ENCODE measurements around the gene TET2.
A peak's percentile ranks its signal among the peaks of the same experiment; 100 is the strongest.

Gene TET2

DNA sequence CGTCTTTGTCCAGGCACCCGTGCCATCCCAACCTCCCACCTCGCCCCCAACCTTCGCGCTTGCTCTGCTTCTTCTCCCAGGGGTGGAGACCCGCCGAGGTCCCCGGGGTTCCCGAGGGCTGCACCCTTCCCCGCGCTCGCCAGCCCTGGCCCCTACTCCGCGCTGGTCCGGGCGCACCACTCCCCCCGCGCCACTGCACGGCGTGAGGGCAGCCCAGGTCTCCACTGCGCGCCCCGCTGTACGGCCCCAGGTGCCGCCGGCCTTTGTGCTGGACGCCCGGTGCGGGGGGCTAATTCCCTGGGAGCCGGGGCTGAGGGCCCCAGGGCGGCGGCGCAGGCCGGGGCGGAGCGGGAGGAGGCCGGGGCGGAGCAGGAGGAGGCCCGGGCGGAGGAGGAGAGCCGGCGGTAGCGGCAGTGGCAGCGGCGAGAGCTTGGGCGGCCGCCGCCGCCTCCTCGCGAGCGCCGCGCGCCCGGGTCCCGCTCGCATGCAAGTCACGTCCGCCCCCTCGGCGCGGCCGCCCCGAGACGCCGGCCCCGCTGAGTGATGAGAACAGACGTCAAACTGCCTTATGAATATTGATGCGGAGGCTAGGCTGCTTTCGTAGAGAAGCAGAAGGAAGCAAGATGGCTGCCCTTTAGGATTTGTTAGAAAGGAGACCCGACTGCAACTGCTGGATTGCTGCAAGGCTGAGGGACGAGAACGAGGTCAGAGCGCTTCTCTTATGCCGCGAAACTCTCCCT lies at the start of gene TET2:
TET2 (plus strand) TSS at position 601 of the 740 bp plus-strand sequence. CDS start 87,067 bp downstream, outside the sequence.
- DNase-seq (ENCODE audit: low read depth in 2 of 2), result peak; percentile 60 to 63

DNA sequence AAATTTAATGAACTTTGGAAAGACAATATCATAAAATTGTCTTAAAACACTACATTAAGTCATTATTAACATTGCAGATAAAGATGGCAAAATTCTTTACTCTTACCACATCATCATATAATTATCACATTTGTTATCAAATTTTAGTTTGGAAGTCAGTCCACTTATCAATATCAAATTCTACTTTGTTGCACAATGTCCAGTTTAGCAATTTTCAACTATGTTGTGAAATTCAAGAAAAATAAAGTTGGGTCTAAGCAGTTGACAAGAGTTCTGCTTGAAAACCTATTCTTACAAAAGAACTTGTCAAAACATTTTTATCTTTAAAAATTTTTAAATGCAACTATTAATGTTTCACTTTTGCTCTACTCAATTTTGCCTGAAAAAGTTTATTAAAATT lies 44.7 kb upstream of the TET2 start:
- no peak for DNase-seq (ENCODE audit: low read depth in 2 of 2)

DNA sequence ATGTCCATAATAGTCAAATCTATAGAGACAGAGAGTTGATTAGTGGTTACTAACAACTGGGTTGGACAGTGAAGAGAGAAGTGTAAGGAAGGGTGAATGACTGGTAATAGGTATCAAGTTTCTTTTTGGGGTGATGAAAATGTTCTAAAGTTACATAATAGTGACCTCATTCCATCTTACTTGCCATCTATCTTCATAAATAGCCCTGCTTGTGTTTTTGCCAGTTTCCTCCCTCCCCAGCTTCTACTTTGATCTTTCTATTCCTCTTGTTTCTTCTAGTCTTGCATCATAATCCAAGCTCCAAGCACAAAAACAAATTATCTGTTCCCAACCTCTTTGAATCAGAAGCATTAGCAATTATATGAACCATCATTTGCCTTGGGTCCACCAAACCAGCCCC lies 40.2 kb upstream of the TET2 start:
- DNase-seq (ENCODE audit: low read depth in 2 of 2), result no peak

DNA sequence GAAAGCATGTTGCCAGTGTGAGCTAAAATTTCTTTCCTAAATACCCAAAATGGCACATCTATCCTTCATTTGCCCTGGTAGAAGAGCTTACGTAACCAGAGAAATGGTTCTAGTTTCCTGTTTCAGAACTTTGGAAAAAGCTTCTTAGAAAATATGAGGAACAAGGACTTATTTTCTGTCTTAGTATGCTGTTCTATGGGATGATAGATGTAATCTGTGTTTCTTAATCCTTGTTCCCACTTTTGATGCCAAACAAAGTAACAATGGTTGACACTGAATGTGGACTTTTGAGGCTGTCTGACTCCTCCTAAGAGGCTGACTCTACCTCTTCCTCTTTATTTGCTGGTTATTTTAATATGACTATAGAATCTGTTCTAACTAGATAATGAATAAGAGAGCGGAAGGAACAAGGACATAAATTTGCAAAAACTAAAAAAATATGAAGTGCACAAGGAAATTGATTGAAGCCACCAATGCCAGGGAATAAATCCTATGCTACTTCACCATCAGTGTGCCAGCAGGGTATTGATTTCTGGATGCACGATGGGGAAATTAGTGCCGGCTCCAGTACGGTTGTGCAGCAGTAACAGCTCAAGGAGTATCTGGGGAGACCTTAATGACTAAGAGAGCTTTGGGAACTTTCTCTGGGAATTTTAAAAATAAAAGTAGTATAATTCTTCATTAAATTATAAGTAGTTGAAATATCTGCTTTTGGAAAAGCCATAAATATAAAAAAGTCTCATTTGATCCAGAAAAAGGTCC lies 39.4 kb upstream of the TET2 start:
- no peak for DNase-seq (ENCODE audit: low read depth in 2 of 2)

DNA sequence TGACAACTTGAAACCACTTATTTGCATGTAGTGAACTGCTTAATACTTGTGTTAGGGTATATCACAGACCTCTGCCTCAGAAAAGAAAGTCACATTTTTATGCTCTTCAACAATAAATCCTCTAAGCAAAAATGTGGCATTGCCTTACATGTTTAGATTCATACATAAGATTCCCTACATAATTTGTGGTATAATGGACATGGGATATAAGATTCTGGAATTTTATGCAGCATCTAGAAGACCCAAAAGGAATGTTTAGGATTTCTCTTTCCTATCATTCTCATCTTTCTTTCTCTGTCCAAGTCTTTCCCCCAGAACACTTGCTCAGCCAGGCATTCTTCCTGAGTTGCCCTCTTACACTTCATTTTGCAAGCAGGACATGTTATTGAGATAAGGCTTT lies 37.7 kb upstream of the TET2 start:
- DNase-seq (ENCODE audit: low read depth in 2 of 2), result no peak

DNA sequence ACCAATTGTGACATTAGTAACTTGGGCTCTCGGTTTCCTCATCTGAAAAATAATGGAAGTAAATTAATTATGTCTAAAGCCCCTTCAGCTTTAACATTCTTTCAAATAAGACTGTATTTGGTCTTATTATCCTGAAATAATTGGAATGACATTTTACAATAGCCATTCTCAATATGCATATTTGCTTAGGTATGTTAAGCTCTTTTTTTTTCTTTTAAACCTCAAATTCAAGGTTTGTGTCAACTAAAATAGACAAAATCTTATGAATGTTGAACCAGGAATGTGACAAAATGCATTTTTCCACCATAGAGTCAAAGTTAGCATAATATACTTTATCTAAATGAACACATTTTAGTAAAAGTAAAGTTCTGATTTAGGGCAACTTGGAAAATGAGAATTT lies 34.4 kb upstream of the TET2 start:
- no peak for DNase-seq (ENCODE audit: low read depth in 2 of 2)

DNA sequence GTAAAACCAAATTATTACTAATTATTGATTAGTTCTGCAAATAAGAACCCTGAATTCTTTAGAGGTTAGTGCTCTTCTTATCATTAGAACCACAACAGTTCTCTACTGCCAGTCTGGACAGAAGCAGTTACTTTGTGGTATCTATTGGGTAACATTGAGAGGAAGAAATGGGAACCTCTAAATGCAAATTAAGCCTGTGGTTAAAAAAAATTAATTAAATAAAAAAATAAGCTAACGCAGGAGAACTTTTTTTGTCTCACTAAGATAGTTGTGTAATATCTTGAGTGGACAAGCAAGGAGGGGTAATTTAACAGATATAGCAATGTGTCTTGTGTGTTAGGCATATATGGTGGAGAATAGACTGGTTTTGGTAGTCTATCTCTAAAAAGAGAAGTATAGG lies 32.9 kb upstream of the TET2 start:
- DNase-seq (ENCODE audit: low read depth in 2 of 2), result no peak

DNA sequence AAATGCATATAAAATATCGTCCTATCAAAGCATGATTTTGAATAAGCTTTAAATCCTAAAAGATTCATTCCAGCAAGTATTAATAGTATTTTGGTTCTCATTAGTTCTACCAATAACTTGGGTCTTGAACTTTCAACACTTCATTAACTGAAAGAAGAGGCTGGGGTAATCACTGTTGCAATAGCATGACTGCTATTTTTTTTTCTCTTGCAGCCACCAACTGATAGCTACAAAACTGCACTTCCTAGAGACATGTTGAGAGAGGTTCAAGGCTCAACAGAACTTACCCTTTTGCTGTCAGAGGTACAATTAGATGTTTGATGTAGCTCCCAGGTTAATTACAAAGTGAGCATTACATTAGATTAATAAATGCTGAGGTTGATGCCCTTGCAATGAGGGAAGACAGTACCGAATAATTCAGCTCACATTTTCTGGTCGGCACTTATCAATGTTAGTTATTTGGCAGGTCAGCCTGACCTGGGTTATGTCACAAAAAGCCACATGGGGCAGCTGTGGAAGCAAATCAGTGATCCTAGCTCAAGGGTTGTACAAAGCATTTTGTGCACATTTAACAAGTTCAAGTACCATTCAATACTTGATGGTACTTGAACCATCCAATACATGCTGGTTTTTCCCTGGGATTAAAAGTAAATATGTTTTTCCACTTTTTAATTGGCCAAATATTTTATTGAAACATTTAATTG lies 29.9 kb upstream of the TET2 start:
- no peak for DNase-seq (ENCODE audit: low read depth in 2 of 2)

DNA sequence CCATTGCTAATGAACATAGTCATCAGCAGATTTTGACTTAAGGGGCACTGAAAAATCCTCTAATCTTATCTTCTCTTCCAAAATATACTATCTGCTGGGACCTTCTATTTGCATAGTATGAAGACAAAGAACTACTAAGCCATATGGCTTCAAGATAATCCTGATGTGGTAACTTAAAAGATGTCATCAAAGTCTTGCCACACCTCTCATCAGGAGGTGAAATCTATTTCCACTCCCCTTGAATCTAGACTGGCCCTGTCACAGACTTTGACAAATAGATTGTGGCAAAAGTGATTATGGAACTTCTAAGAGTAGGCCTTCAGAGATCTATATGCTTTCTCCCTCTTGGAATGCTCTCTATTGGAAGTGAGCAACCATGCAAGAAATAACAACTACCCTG lies 27.3 kb upstream of the TET2 start:
- no peak for DNase-seq (ENCODE audit: low read depth in 2 of 2)

DNA sequence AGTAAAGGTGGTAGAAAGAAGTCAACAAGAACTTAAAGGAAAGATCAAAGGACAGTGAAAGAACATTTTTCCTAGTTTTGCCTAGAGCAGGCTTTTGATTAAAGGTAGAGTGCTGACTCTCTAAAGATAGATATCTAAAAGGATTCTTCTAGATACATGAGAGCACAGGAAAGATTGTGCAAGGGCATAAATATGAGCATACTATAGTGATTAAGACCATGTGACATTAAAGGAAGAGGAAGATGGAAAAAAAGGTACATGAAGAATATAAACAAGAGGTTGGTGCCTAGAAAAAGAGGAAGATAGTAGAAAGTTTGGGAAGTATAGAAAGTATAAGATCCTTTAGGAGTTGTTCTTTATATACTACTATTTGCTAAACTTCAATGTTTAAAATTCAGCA lies 26.1 kb upstream of the TET2 start:
- no peak for DNase-seq (ENCODE audit: low read depth in 2 of 2)

DNA sequence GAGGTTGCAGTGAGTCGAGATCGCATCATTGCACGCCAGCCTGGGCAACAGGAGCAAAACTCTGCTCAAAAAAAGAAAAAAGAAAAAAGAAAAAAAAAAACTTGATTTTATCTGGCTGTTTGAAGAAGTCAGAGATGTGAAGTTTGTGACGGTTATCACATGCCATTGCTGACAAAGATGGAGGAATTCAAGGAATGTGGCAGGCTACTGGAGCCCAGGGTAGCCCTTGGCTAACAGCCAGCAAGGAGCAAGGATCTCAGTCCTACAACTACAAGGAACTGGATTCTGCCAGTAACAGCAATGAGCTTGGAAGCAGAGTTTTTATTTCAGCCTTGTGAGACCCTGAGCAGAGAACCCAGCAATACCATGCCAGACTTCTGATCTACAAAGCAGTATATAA lies 24.3 kb upstream of the TET2 start:
- no peak for DNase-seq (ENCODE audit: low read depth in 2 of 2)

DNA sequence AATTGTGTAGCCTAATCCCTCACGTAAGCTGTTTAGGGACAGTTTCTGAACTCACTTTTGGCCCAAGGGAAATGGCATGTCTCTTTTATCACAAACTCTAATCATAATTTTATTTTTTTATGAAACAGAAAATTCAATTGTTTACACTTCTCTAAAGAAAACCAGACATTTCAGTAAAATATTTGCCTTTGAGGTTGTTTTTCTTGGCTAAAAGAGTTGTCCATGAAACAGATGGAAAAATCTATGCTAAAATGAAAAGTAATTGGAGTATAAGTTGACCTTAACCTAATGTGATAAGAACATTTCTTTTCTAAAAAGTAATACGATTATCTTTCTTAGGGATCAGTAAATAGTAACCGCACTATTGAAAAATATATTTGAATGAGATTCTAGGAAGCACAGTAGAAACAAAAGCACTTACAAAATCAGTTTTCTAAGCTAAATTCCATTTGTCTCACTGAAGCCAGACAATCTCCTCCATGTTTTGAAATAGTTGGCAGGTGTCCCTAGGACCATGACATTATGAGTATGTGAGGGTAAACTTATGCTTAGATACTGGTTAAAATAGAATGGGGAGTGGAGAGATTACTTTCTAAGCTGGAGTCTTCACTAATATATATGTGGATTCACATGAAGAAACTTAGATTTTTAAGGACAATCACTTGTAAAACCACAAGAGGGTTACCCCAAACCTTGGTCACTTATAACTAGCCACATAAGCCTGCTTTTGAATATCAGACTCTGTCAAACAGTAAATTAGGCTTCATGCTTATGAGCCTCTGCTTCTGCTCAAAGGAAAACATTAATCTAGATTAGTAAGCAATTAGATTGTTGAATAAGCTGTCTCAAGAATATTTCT lies 20.1 kb upstream of the TET2 start:
- DNase-seq (ENCODE audit: low read depth in 2 of 2), result no peak

DNA sequence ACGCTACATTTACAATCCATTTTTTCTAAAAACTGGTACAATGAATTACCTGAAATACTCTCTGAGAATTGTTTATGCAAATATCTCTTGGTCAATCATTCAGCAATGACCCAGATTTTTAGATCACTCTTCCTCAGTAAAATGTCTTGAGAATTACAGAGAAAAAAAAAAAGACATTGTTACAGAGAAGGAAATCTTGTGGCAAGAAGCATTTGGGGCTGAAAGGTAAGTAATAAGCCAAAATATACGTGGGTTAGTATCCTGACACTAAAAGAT lies 19.6 kb upstream of the TET2 start:
- no peak for DNase-seq (ENCODE audit: low read depth in 2 of 2)

DNA sequence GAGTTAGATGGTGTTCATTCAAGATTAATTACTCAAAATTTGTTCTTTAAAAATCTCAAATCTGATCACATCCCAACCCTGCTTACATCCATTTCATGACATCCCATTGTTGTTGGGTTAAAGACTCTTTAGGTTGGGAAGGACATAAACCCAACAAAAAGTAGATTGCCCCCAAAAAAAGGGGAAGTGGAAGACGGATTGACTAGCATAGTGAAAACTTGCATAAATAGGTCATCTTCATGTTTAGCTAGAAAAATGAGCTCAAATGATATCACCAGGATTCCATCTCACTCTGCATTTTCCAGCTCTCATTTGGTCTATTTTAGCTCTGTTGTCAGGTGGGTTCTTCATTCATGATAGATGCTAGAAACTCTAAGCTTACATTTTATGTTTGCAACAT lies 18.5 kb upstream of the TET2 start:
- DNase-seq (ENCODE audit: low read depth in 2 of 2), result no peak

DNA sequence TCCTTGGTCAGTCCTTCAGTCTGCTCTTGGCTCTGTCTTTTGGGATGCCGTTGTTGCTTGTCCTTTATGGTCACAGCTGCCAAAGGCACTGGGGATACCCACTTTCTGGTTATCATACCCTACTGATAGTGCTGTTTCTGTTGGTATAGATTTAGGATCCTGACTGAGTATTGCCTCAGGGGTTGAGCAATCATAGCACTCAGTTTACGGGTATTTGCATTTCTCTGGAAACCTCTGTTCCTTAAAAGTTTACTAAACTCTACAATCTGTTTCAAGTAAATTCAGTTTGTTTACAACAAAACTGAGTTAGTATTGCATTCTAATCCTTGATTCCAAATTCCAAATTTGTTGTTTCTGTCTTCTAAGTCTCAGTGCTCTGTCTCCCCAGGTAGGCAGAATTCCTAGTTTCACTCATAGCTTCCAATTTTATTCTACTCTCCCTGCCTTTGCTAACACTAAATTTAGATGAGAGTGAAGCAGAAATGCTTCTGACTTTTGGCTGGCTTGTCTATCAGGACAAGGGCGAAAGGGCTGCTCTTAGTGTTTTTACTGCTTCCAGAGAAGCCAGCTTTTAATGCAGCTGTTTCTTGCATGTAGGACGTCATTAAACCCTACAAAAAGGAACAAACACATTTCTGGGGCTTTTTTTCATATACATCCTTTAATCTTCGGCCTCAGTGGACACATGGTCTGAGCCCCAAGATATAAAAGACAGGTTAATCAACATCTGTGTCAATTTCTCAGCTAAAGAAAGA lies 17.2 kb upstream of the TET2 start:
- DNase-seq (ENCODE audit: low read depth in 2 of 2), result no peak

DNA sequence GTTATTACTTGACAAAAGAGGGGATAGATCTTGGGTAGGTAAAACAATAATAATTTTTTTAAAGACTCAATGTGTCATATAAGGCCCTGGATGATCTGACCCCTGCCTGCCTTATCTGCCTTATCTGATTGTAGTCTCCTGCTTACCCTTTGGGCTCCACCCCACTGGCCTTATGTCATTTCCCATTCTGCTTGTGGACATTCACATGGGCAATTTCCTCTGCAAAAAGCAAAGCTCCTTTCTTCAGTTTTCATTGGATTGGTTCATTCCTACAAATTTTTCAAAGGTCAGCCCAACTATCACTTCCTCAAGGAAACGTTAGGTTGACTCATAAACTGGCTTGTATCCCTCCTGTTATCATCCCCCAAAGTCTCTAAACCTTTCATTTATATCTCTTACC lies 15.7 kb upstream of the TET2 start:
- DNase-seq (ENCODE audit: low read depth in 2 of 2), result no peak

DNA sequence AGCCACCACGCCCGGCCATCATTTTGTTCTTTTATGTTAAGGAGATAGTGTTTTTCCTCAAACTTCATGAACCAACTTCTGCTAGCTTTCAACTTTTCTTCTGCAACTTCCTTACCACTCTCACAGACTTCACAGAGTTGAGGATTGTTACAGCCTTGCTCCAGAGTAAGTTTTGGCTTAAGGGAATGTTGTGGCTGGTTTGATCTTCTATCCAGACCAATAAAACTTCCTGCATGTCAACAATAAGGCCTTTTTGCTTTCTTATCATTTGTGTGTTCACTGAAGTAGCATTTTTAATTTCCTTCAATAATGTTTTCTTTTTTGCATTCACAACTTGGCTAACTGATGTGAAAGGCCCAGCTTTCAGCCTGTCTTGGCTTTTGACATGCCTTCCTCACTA lies 12.7 kb upstream of the TET2 start:
- DNase-seq (ENCODE audit: low read depth in 2 of 2), result no peak

DNA sequence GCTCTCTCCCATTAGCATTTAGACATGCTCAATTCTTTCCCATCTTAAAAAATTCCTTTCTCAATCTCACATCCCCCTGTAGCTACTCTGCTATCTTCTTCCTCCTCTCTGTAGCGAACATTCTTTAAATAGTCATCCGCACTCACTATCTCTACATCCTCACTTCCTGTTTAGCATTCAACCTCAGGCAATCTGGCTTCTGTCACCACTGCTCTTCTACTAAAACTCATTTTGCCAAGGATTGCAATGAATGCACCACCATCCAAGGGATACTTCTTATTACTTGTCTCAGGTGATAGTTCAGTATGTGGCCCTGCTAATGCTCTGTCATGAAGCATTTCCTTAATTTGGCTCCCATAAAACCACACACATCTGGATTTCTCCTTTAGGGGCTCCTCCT lies 10.9 kb upstream of the TET2 start:
- no peak for DNase-seq (ENCODE audit: low read depth in 2 of 2)

DNA sequence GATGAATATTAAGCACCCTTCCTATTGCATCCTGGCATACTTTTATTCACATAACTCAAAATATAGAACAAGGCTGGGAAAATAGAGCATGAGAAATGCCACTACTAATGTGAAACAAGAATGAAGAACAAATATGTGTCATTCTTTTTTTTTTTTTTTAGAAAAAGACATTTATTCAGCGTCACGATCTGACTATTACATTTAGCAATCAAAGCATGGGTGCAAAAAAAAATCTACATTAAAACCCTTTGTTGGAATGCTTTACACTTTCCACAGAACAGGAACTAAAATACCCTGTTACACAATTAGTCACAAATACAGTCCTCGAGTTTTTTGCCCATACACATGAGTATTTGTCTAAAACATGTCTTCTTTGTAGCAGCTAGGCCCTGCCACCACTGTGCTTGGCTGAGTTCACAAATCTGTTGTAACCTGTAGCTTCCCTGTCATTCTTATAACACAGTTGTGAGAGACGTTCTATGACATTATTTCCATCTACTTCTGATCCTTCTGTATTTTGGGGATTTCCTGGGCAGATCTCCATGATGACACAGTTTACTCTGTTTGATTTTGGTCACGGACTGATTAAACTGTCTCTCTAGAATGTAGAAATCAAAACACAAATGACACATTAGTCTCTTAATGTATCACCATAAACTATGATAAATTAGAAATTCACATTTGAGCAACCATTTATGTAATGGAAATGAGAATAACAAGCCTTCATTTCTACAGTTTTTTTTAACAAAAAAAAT lies 9.4 kb upstream of the TET2 start:
- no peak for DNase-seq (ENCODE audit: low read depth in 2 of 2)

DNA sequence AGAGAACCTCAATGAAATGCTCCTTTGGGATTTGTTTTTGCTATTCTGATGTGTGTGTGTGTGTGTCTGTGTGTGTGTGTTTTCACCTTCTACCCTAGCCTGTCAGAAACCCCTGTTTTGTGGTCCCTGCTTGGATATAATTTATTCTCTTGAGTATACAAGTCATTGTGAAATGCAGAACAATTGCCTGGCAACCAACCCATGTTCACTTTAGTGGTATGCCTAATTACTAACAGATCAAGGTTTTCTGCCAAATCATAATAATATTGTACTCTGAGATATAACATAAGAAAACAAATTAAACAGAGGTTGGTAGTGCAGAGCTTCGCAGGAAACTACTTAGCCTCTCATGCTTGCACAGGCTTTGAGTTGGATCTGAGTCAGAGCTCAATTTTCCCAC lies 7.0 kb upstream of the TET2 start:
- no peak for DNase-seq (ENCODE audit: low read depth in 2 of 2)

Data from stimulated activated CD8-positive, alpha-beta memory T cell treated with anti-CD3 and anti-CD28 coated beads, Interleukin-2, amount 100 ng/mL, for 1 hour (primary cell).